Ammon's horn (tissue), 1 donor: Measurements from ENCODE around the gene SCYGR7.

Source experiments
- DNase-seq: peaks from one replicate; pipeline ENCODE4 v3.0.0-alpha.2; 2016; ENCODE audit warnings: low spot score

The SCYGR7 gene

GRCh38 chr2:227759411-227760118, 31.4 kb downstream of the SCYGR7 start:
- no peak for DNase-seq

GRCh38 chr2:227761740-227762476, 33.8 kb downstream of the SCYGR7 start:
- no peak for DNase-seq

- no peak for DNase-seq
Measured at GRCh38 chr2:227765788-227766372, 37.7 kb downstream of the SCYGR7 start.

GRCh38 chr2:227766373-227766883, 38.3 kb downstream of the SCYGR7 start:
- DNase-seq: peak; percentile 89

- no peak for DNase-seq
Measured at GRCh38 chr2:227767830-227768229, 39.7 kb downstream of the SCYGR7 start.

GRCh38 chr2:227772197-227772661, 44.1 kb downstream of the SCYGR7 start:
- no peak for DNase-seq

GRCh38 chr2:227772932-227773331, 44.8 kb downstream of the SCYGR7 start:
- DNase-seq: no peak

GRCh38 chr2:227774011-227774624, 46.0 kb downstream of the SCYGR7 start:
- DNase-seq: no peak

GRCh38 chr2:227774895-227775842, 47.0 kb downstream of the SCYGR7 start:
- DNase-seq: no peak
